ENCODE measurements around the gene MATK. TPM values are rescaled to one million over a fixed set of nuclear protein-coding genes. Genes with fewer than 3 reads are reported as not detected.

Gene MATK
- total and polyA plus RNA-seq, 7 donors = 0.16 to 0.68 (median 0.32) TPM

- no peak overlapping the region for H3K4me3 ChIP-seq
- H3K27ac ChIP-seq = no peak overlapping the region
- no peaks in the 10 kb centered on the region for H3K36me3 ChIP-seq (ENCODE audit: insufficient read depth in 1 of 2, low read depth in 1 of 2)
- H3K4me1 ChIP-seq = no peaks in the 10 kb centered on the region
- intact Hi-C loops (cut with DNase I) = no loop called here
- H3K9me3 ChIP-seq = no peaks in the 10 kb centered on the region
- ATAC-seq (no peak), DNase-seq (no peak)
- 62 to 71% (median 69%) methylated on average over 21 to 22 of the region's 22 CpGs for WGBS, 3 donors
- peaks cover 0 to 37% (median 7%) of the 10 kb centered on the region in 3 donors for H3K27me3 ChIP-seq (ENCODE audit: insufficient read depth in 3 of 3, low read length in 2 of 3)
- TF ChIP-seq CTCF (IDR thresholded peaks at IDR 0.05) = no peak
Measured at GRCh38 chr19:3813473-3814392, 27.6 kb upstream of the MATK start.

GRCh38 chr19:3810708-3811355 lies 24.7 kb upstream of the MATK start:
- Histone ChIP-seq H3K27ac (no peak overlapping the region), H3K9me3 (no peaks in the 10 kb centered on the region), H3K27me3 (ENCODE audit: insufficient read depth in 3 of 3, low read length in 2 of 3) (peaks cover 0 to 32% (median 6%) of the 10 kb centered on the region in 3 donors), H3K36me3 (ENCODE audit: insufficient read depth in 1 of 2, low read depth in 1 of 2) (no peaks in the 10 kb centered on the region), H3K4me1 (no peaks in the 10 kb centered on the region), H3K4me3 (no peak overlapping the region)
- ATAC-seq = no peak
- no peak for DNase-seq
- 67 to 71% (median 70%) methylated on average over 23 to 38 of the region's 38 CpGs for WGBS, 3 donors
- intact Hi-C loops (cut with DNase I) = no loop called here
- TF ChIP-seq CTCF (IDR thresholded peaks at IDR 0.05) = no peak

GRCh38 chr19:3809881-3810707 lies 23.9 kb upstream of the MATK start:
- Histone ChIP-seq H3K4me3 (no peak overlapping the region), H3K27me3 (ENCODE audit: insufficient read depth in 3 of 3, low read length in 2 of 3) (peaks cover 0 to 39% (median 9%) of the 10 kb centered on the region in 3 donors), H3K4me1 (no peaks in the 10 kb centered on the region), H3K27ac (no peak overlapping the region), H3K36me3 (ENCODE audit: insufficient read depth in 1 of 2, low read depth in 1 of 2) (no peaks in the 10 kb centered on the region), H3K9me3 (no peaks in the 10 kb centered on the region)
- no peak for TF ChIP-seq CTCF (IDR thresholded peaks at IDR 0.05)
- DNase-seq = no peak
- 70 to 80% (median 73%) methylated on average over 24 to 26 of the region's 26 CpGs for WGBS, 3 donors
- no peak for ATAC-seq
- intact Hi-C loops (cut with DNase I) = no loop called here

- H3K27me3 ChIP-seq (ENCODE audit: insufficient read depth in 3 of 3, low read length in 2 of 3) = peaks cover 0 to 50% (median 11%) of the 10 kb centered on the region in 3 donors
- H3K36me3 ChIP-seq (ENCODE audit: insufficient read depth in 1 of 2, low read depth in 1 of 2) = no peaks in the 10 kb centered on the region
- no peaks in the 10 kb centered on the region for H3K4me1 ChIP-seq
- H3K4me3 ChIP-seq = no peak overlapping the region
- no peak overlapping the region for H3K27ac ChIP-seq
- intact Hi-C loops (cut with DNase I) = no loop called here
- no peak for ATAC-seq
- DNase-seq = no peak
- no peaks in the 10 kb centered on the region for H3K9me3 ChIP-seq
- TF ChIP-seq CTCF (IDR thresholded peaks at IDR 0.05) = no peak
- WGBS, 3 donors = 74 to 78% (median 75%) methylated on average over 32 to 33 of the region's 33 CpGs
Measured at GRCh38 chr19:3808420-3809143, 22.4 kb upstream of the MATK start.
